Measurements from ENCODE around the gene TPSG1.
"Not testable (repeated sequence)": the region's sequence is repeated elsewhere in the genome, so short reads cannot be mapped to it uniquely, and the experiment has no call there.

GRCh38 chr16:1255276-1256122, 30.4 kb upstream of the TPSG1 start, which contains the start of gene TPSD1:
- not testable (repeated sequence) for TF ChIP-seq CTCF (conservative IDR thresholded peaks at IDR 0.05); ZFX (IDR thresholded peaks at IDR 0.05)
